ENCODE results near the gene GLRX2.

GLRX2 gene

GRCh38 chr1:193104907-193105820 lies at the start of gene GLRX2:
Gene GLRX2 (minus strand): TSS chr1:193105414. CDS start chr1:193105382, 32 bp downstream.
- TF ChIP-seq GATA1 (IDR thresholded peaks at IDR 0.05; ENCODE audit: low read depth, low read length) (no peak), POLR2A (IDR thresholded peaks at IDR 0.05; ENCODE audit: low read length) (peak; percentile 78)
- DNase-seq: peak; percentile 86 to 88

- TF ChIP-seq GATA1 (IDR thresholded peaks at IDR 0.05; ENCODE audit: low read depth, low read length): no peak
Observed at GRCh38 chr1:193144999-193145398, 39.8 kb upstream of the GLRX2 start.

GRCh38 chr1:193144361-193144938 lies 39.2 kb upstream of the GLRX2 start:
- TF ChIP-seq GATA1 (IDR thresholded peaks at IDR 0.05; ENCODE audit: low read depth, low read length): no peak
- no peak for TF ChIP-seq POLR2A (IDR thresholded peaks at IDR 0.05; ENCODE audit: low read length)
- no peak for DNase-seq

More at GRCh38 chr1:193144999-193145398, 39.8 kb upstream of the GLRX2 start:
- DNase-seq: no peak

- DNase-seq: peak in 1 of 2 experiments; percentile 19
- TF ChIP-seq POLR2A (IDR thresholded peaks at IDR 0.05; ENCODE audit: low read length) (no peak), GATA1 (IDR thresholded peaks at IDR 0.05; ENCODE audit: low read depth, low read length) (no peak)
Observed at GRCh38 chr1:193143285-193143684, 38.1 kb upstream of the GLRX2 start.

- no peak for TF ChIP-seq GATA1 (IDR thresholded peaks at IDR 0.05; ENCODE audit: low read depth, low read length)
- TF ChIP-seq POLR2A (IDR thresholded peaks at IDR 0.05; ENCODE audit: low read length): no peak
- DNase-seq: no peak
Observed at GRCh38 chr1:193142409-193142808, 37.2 kb upstream of the GLRX2 start.

GRCh38 chr1:193141804-193142203 lies 36.6 kb upstream of the GLRX2 start:
- no peak for DNase-seq
- TF ChIP-seq POLR2A (IDR thresholded peaks at IDR 0.05; ENCODE audit: low read length) (no peak), GATA1 (IDR thresholded peaks at IDR 0.05; ENCODE audit: low read depth, low read length) (no peak)

GRCh38 chr1:193140254-193140653 lies 35.0 kb upstream of the GLRX2 start:
- TF ChIP-seq GATA1 (IDR thresholded peaks at IDR 0.05; ENCODE audit: low read depth, low read length) (no peak), POLR2A (IDR thresholded peaks at IDR 0.05; ENCODE audit: low read length) (no peak)
- no peak for DNase-seq

GRCh38 chr1:193131266-193131860 lies 26.1 kb upstream of the GLRX2 start:
- TF ChIP-seq GATA1 (IDR thresholded peaks at IDR 0.05; ENCODE audit: low read depth, low read length) (no peak), POLR2A (IDR thresholded peaks at IDR 0.05; ENCODE audit: low read length) (no peak)
- DNase-seq: no peak

- TF ChIP-seq GATA1 (IDR thresholded peaks at IDR 0.05; ENCODE audit: low read depth, low read length) (no peak), POLR2A (IDR thresholded peaks at IDR 0.05; ENCODE audit: low read length) (no peak)
- no peak for DNase-seq
Observed at GRCh38 chr1:193125369-193125768, 20.2 kb upstream of the GLRX2 start.

GRCh38 chr1:193123751-193124150 lies 18.5 kb upstream of the GLRX2 start:
- TF ChIP-seq GATA1 (IDR thresholded peaks at IDR 0.05; ENCODE audit: low read depth, low read length) (no peak), POLR2A (IDR thresholded peaks at IDR 0.05; ENCODE audit: low read length) (no peak)
- peak in 1 of 2 experiments; percentile 18 for DNase-seq

GRCh38 chr1:193121616-193122593 lies 16.7 kb upstream of the GLRX2 start, which contains the start of gene CDC73:
Gene CDC73 (plus strand): TSS chr1:193122031. CDS start chr1:193122201, 170 bp downstream.
- DNase-seq: peak; percentile 99
- TF ChIP-seq POLR2A (IDR thresholded peaks at IDR 0.05; ENCODE audit: low read length) (peak; percentile 98), GATA1 (IDR thresholded peaks at IDR 0.05; ENCODE audit: low read depth, low read length) (no peak)

- TF ChIP-seq POLR2A (IDR thresholded peaks at IDR 0.05; ENCODE audit: low read length) (no peak), GATA1 (IDR thresholded peaks at IDR 0.05; ENCODE audit: low read depth, low read length) (no peak)
- DNase-seq: no peak
Observed at GRCh38 chr1:193120604-193121166, 15.5 kb upstream of the GLRX2 start.

Data from erythroblast (primary cell).